ENCODE data around the gene SHC2.
"Not testable (repeated sequence)": the region's sequence is repeated elsewhere in the genome, so short reads cannot be mapped to it uniquely, and the experiment has no call there.

SHC2 gene

GRCh38 chr19:468587-469256, 7.9 kb upstream of the SHC2 start:
- no peak for DNase-seq

GRCh38 chr19:467554-467953, 6.7 kb upstream of the SHC2 start:
- DNase-seq = no peak

GRCh38 chr19:465056-465816, 4.4 kb upstream of the SHC2 start:
- DNase-seq = no peak

- DNase-seq = no peak
These were observed 3.3 kb upstream of the SHC2 start for GRCh38 chr19:464208-464545.

- DNase-seq = no peak
These were observed 2.8 kb upstream of the SHC2 start for GRCh38 chr19:463483-464207.

GRCh38 chr19:461721-462551, 1.1 kb upstream of the SHC2 start:
- no peak for DNase-seq

- DNase-seq = no peak
These were observed 915 bp downstream of the SHC2 start for GRCh38 chr19:459724-460511.

GRCh38 chr19:458091-459042, 2.5 kb downstream of the SHC2 start:
- no peak for DNase-seq

- DNase-seq = no peak
These were observed 3.2 kb downstream of the SHC2 start for GRCh38 chr19:457636-458035.

GRCh38 chr19:456547-457110, 4.2 kb downstream of the SHC2 start:
- no peak for DNase-seq

GRCh38 chr19:455851-456546, 4.8 kb downstream of the SHC2 start:
- DNase-seq = no peak

GRCh38 chr19:455031-455705, 5.7 kb downstream of the SHC2 start:
- no peak for DNase-seq

- no peak for DNase-seq
These were observed 7.2 kb downstream of the SHC2 start for GRCh38 chr19:453606-454005.

- DNase-seq = no peak
These were observed 8.0 kb downstream of the SHC2 start for GRCh38 chr19:452829-453228.

GRCh38 chr19:450912-451481, 9.8 kb downstream of the SHC2 start:
- DNase-seq = not testable (repeated sequence)

GRCh38 chr19:449916-450315, 10.9 kb downstream of the SHC2 start:
- DNase-seq = no peak

GRCh38 chr19:447816-448560, 12.8 kb downstream of the SHC2 start:
- no peak for DNase-seq

GRCh38 chr19:447064-447426, 13.8 kb downstream of the SHC2 start:
- no peak for DNase-seq
